Esophagus squamous epithelium (tissue), 5 donors: ENCODE data around the gene FLT4. TPM values are rescaled to one million over a fixed set of nuclear protein-coding genes. Genes with fewer than 3 reads are reported as not detected.

Source experiments
- DNase-seq: peaks from one replicate; lab custom pipeline; 2025; lab: John Stamatoyannopoulos, UW
- H3K27ac ChIP-seq, 4 donors: fragments of 200-600 bp; sonication (generic); one replicate each; pipeline ENCODE4 v1.5.1; 2016 to 2019; ENCODE audit warnings: mild to moderate bottlenecking in 1 of 4
- H3K27me3 ChIP-seq, 4 donors: fragments of 200-600 bp; sonication (generic); 1 replicate in 3 of 4; 2 replicates in 1 of 4; pipeline versions ENCODE4 v1.5.1 to v1.6.0; 2017 to 2021; ENCODE audit warnings: antibody characterized with exemption in 1 of 4
- H3K36me3 ChIP-seq, 3 donors: fragments of 200-600 bp; sonication (generic); one replicate each; pipeline ENCODE4 v1.5.1; 2016 to 2019
- H3K4me1 ChIP-seq, 3 donors: fragments of 200-600 bp; sonication (generic); one replicate each; pipeline ENCODE4 v1.5.1; 2017 to 2019
- H3K4me3 ChIP-seq, 4 donors: fragments of 200-600 bp; sonication (generic); 1 replicate in 3 of 4; 2 replicates in 1 of 4; pipeline ENCODE4 v1.5.1; 2016 to 2019; ENCODE audit warnings: mild to moderate bottlenecking in 2 of 4, moderate library complexity in 1 of 4
- H3K9me3 ChIP-seq, 3 donors: fragments of 200-600 bp; sonication (generic); one replicate each; pipeline ENCODE4 v1.5.1; 2016 to 2019
- POLR2A ChIP-seq, 4 donors: fragments of 450-650 bp; IDR thresholded peaks; one replicate each; pipeline ENCODE4 v1.6.1; 2017; ENCODE audit warnings: antibody characterized with exemption in 4 of 4, mild to moderate bottlenecking in 4 of 4, moderate library complexity in 3 of 4
- WGBS, 2 donors: methylation state at CpG; one replicate each; pipeline ENCODE4 v1.1.5; 2018; 5-methylcytosine and 5-hydroxymethylcytosine counted together
- intact Hi-C: fragments of 100-400 bp; cut with DNase I; formaldehyde crosslinking; loops from one replicate; pipeline ENCODE4 v1.15.0; 2022
- total RNA-seq, 4 donors: library from RNA; depleted of rRNA; stranded (reverse); fragments of >200 nt; gene quantifications; one replicate each; pipeline ENCODE4 v1.1.0, GENCODE V29; 2016
- TF ChIP-seq, protein P1 (sequence below), 6 experiments: fragments of 450-650 bp in 4 of 6; fragments of 200-600 bp in 2 of 6; sonication (generic) in 2 of 6; IDR thresholded peaks; one replicate each; pipeline ENCODE4 v1.5.1; 2016 to 2019; ENCODE audit warnings: antibody characterized with exemption in 6 of 6, mild to moderate bottlenecking in 4 of 6, moderate library complexity in 4 of 6
- donor health status: DM: yes; HTN: yes; CAD: no.

The FLT4 gene
- total RNA-seq, 4 donors from 2014 or later = 0.97 to 13.5 (median 4.2) TPM

DNA sequence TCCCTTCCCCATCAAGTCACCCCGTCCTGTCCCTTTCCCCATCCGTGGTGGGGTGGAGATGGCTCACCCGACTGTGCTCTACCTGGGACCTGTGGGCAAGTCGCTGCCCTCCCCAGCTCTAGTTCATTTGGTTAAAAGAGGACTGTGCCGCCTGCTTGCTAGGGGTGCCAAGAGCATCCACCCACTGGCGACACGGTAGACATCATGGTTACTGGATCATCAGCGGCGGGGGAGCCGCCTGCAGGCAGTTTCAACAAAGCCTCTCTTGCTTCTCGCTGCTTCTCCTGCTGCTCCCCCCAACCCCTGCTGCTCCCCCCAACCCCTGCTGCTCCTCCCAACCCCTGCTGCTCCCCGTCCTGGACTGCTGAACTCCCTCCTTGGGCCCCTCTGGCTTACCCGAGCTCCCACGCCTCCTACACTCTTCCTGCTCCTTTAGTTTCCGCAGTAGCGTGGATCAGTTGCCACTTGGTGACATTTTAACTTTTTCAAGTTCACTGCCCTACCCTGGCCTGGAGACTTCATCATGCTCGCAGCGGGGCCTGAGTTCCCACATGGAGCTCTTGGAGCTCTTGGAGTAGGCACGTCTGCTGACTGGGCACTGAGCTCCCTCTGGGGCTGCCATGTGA, 36.1 kb downstream of the FLT4 start:
- no peak overlapping the region for H3K27ac ChIP-seq
- no peaks in the 10 kb centered on the region for H3K36me3 ChIP-seq
- H3K9me3 ChIP-seq = no peaks in the 10 kb centered on the region
- intact Hi-C loops = no loop called here
- peaks cover 0 to 25% (median 0%) of the 10 kb centered on the region in 4 donors for H3K27me3 ChIP-seq
- no peak overlapping the region for H3K4me3 ChIP-seq
- no peak for DNase-seq
- TF ChIP-seq, protein P1, sequence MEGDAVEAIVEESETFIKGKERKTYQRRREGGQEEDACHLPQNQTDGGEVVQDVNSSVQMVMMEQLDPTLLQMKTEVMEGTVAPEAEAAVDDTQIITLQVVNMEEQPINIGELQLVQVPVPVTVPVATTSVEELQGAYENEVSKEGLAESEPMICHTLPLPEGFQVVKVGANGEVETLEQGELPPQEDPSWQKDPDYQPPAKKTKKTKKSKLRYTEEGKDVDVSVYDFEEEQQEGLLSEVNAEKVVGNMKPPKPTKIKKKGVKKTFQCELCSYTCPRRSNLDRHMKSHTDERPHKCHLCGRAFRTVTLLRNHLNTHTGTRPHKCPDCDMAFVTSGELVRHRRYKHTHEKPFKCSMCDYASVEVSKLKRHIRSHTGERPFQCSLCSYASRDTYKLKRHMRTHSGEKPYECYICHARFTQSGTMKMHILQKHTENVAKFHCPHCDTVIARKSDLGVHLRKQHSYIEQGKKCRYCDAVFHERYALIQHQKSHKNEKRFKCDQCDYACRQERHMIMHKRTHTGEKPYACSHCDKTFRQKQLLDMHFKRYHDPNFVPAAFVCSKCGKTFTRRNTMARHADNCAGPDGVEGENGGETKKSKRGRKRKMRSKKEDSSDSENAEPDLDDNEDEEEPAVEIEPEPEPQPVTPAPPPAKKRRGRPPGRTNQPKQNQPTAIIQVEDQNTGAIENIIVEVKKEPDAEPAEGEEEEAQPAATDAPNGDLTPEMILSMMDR (IDR thresholded peaks at IDR 0.05) = no peak
- TF ChIP-seq POLR2A (IDR thresholded peaks at IDR 0.05) = no peak
- 67 to 69% methylated on average over 12 to 15 of the region's 19 CpGs for WGBS, 2 donors
- no peaks in the 10 kb centered on the region for H3K4me1 ChIP-seq

GRCh38 chr5:180612683-180613082, 36.7 kb downstream of the FLT4 start:
- Histone ChIP-seq H3K4me3 (no peak overlapping the region), H3K4me1 (no peaks in the 10 kb centered on the region), H3K27ac (no peak overlapping the region), H3K27me3 (peaks cover 0 to 24% (median 0%) of the 10 kb centered on the region in 4 donors), H3K9me3 (no peaks in the 10 kb centered on the region), H3K36me3 (no peaks in the 10 kb centered on the region)
- intact Hi-C loops = no loop called here
- 69 to 79% methylated on average over 10 to 14 of the region's 15 CpGs for WGBS, 2 donors
- TF ChIP-seq, protein P1 (IDR thresholded peaks at IDR 0.05) = no peak
- no peak for TF ChIP-seq POLR2A (IDR thresholded peaks at IDR 0.05)
- no peak for DNase-seq

DNA sequence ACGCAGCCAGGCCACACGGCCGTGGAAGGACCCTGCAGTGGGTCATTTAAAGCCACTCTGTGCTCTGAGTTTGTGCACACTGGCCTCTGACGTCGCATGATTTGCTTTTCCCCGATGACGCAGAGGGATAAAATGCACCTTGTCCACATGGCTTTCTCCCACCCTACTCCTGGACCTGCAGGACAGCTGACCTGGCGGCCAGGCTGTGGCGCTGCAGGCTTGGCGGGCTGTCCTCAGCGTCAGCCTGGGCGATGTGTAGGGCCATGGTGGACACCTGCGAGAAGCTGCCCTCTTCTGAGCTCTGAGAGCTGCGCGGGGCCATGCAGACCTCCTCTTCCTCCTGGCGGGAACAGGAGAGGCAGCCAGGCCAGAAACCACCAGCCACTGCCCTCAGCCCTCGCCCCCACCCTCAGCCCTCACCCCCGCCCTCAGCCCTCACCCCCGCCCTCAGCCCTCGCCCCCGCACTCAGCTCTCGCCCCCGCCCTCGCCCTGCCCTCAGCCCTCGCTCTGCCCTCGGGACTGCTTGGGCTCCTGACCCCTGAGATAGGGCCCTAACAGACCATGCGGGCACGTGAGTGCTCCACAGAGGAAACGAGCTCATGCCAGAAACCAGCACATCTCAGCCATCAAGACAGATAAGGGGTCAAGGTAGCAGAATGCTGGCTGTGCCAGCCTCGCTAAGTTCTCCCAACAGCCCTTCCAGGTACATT, 38.1 kb downstream of the FLT4 start:
- no peak for DNase-seq

GRCh38 chr5:180609817-180610550, 39.4 kb downstream of the FLT4 start:
- no peak for TF ChIP-seq POLR2A (IDR thresholded peaks at IDR 0.05)
- TF ChIP-seq, protein P1 (IDR thresholded peaks at IDR 0.05) = no peak
- DNase-seq = no peak
- 81 to 85% methylated on average over 5 to 7 of the region's 23 CpGs for WGBS, 2 donors
- intact Hi-C loops = no loop called here
- no peaks in the 10 kb centered on the region for H3K36me3 ChIP-seq
- no peak overlapping the region for H3K27ac ChIP-seq
- H3K4me1 ChIP-seq = no peaks in the 10 kb centered on the region
- peaks cover 0 to 18% (median 0%) of the 10 kb centered on the region in 4 donors for H3K27me3 ChIP-seq
- no peak overlapping the region for H3K4me3 ChIP-seq
- H3K9me3 ChIP-seq = no peaks in the 10 kb centered on the region

More for the DNA sequence above, 38.1 kb downstream of the FLT4 start:
- H3K4me1 ChIP-seq = no peaks in the 10 kb centered on the region
- H3K27me3 ChIP-seq = peaks cover 0 to 16% (median 0%) of the 10 kb centered on the region in 4 donors
- H3K36me3 ChIP-seq = no peaks in the 10 kb centered on the region
- H3K9me3 ChIP-seq = no peaks in the 10 kb centered on the region
- no peak overlapping the region for H3K4me3 ChIP-seq
- intact Hi-C loops = no loop called here
- H3K27ac ChIP-seq = no peak overlapping the region
- WGBS, 2 donors = 70 to 82% methylated on average over 19 to 21 of the region's 30 CpGs
- no peak for TF ChIP-seq POLR2A (IDR thresholded peaks at IDR 0.05)

DNA sequence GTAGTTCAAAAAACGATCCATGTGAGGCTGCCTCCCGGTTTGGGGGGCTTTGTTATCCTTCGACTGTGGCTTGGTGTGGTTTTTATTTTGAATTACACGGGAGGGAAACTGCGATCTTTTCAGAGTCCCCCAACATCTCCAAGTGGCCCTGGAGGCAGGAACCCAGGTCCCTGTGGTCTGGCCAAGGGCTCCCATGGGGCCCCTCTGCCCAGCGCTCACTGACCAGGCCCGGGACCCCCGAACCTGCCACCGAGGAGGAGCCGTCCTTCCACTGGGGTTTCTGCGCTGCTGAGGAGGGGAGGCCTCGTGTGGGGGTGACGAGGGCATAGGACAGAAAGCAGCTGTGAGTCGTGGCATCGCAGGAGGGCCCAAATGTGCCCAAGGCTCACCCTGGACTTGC, 40.0 kb downstream of the FLT4 start:
- intact Hi-C loops = no loop called here
- no peaks in the 10 kb centered on the region for H3K4me1 ChIP-seq
- DNase-seq = no peak

More for the DNA sequence above, 40.0 kb downstream of the FLT4 start:
- Histone ChIP-seq H3K4me3 (no peak overlapping the region), H3K36me3 (no peaks in the 10 kb centered on the region), H3K9me3 (no peaks in the 10 kb centered on the region), H3K27ac (no peak overlapping the region), H3K27me3 (peaks cover 0 to 18% (median 0%) of the 10 kb centered on the region in 4 donors)
- TF ChIP-seq, protein P1 (IDR thresholded peaks at IDR 0.05) = no peak
- TF ChIP-seq POLR2A (IDR thresholded peaks at IDR 0.05) = no peak
- 71 to 77% methylated on average over 1 to 5 of the region's 15 CpGs for WGBS, 2 donors
